NCI-H1092 treated with DMSO at 0.1 percent for 48 hours (cell line): Measurements from ENCODE around the gene ZBTB46.
"Not testable (repeated sequence)": the region's sequence is repeated elsewhere in the genome, so short reads cannot be mapped to it uniquely, and the experiment has no call there.

Experiments
- DNase-seq: peaks from one replicate; lab custom pipeline; 2025; lab: John Stamatoyannopoulos, UW

The ZBTB46 gene

GRCh38 chr20:63787302-63787701 lies 43.8 kb downstream of the ZBTB46 start:
- DNase-seq, result no peak

GRCh38 chr20:63785691-63786131 lies 45.4 kb downstream of the ZBTB46 start:
- DNase-seq, result no peak

DNA sequence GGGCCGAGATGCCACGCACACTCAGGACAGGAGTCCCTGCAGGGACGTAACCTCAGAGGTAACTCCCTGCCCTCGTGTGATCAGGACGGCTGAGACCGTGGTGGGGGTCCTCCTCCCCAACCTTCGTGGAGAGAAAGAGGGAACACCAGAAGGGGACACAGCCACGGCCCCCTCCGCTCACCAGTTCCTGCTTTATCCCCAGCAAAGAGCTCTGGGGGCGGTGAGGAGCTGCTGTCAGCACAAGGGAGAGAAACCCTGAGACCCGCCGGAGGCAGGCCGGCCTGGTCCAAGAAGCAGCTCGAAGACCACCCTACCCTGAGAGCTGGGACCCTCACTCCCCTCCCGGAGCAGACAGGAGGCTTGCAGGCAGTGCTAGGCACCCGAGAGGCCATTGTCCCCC lies 47.1 kb downstream of the ZBTB46 start:
- DNase-seq, result no peak

DNA sequence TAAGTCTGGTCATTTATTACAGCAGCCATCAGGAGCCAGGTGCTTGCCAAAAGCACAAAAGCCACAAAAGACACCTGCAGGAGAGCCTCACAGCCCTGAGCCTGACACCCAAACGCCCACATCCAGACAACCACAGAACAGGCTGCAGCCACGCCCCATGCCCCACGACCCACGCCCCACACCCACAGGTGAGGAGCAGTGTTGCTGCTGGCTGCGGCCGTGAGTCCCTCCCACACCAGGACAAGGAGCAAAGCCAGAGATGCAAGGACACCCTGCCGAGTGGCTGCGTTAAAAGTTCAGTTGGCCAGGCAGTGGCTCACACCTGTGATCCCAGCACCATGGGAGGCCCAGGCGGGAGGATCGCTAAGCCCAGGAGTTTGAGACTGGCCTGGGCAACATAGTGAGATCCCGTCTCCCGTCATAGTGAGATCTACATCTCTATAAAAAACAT lies 48.5 kb downstream of the ZBTB46 start:
- no peak for DNase-seq

DNA sequence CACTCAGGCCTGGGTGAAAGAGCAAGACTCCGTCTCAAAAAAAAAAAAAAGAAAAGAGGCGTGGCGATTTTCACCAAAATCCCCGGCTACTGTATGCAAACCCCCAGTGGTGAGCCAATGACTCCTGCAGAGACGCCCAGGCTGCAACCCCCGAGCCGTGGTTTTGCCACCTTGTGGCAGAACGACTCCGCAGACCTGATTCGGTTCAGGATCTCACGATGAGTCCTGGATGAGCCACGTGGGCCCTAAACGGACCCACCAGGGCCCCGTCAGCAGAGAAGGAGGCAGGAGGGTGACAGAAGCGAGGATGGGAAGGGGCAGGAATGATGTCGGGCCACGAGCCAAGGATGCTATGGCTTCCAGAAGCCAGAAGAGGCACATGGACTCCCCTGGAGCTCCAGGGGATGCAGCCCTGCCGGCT lies 49.0 kb downstream of the ZBTB46 start:
- DNase-seq, result no peak

GRCh38 chr20:63781181-63781580 lies 49.9 kb downstream of the ZBTB46 start:
- DNase-seq, result no peak

DNA sequence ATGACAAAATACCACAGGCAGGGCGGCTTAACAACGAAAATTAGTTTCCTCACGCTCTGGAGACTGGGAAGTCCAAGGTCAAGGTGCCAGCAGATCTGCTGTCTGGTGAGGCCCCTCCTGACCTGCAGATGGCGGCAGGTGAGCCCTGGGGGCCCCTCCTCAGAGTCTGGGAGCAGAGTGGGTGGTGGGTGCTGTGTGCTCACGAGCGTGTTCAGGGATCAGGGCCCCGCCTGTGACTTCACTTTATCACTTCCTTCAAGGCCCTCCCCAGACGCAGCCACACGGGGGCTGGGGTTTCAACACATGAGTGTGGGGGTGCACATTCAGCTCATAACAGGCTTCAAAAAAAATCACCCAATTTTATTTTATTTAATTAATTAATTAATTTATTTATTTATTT lies 52.2 kb downstream of the ZBTB46 start:
- DNase-seq, result no peak

DNA sequence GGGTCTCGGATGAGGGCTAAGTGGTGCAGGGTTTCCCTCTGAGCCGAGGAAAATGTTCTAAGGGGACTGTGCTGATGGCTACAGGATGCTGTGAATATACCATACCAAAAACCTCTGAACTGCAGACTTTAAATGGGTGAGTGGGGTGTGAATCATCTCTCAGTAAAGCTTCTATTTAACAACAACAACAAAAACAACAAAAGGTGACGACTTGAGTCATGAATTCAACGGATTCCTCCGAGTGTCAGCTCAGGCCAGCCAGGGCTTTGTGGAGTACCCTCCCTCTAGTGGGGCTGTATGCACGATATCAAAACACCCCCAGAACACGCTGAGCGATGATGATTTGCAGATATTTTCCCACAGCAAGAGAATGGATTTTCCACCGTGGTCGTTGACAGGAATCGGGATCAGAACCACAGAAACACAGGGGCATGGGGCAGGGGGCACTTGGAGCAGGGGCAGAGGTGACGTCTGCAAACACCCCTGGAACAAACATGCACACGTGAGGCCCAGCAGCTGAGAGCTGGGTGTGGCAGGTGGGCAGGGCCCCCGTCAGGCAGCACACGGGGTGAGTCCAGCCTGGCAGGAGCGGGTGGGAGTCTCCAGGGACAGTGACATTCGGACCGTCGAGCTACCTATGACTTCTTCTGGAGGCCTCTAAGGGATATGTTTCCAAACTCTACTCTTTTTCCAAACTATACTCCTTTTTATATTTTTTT lies 52.9 kb downstream of the ZBTB46 start:
- no peak for DNase-seq

- no peak for DNase-seq
Measured at GRCh38 chr20:63777614-63778013, 53.5 kb downstream of the ZBTB46 start.

DNA sequence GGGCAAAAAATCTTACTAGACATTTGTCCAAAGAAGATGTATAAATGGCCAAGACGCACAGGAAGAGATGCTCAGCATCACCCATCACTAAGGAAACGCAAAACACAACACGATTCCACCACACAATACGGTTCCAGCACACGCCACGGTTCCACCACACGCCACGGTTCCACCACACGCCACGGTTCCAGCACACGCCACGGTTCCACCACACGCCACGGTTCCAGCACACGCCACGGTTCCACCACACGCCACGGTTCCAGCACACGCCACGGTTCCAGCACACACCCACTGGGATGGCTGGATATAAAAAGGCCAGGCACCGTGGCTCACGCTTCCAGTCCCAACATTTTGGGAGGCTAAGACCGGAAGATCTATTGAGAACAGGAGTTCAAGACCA lies 54.2 kb downstream of the ZBTB46 start:
- DNase-seq, result not testable (repeated sequence)

GRCh38 chr20:63775096-63775978 lies 55.7 kb downstream of the ZBTB46 start:
- no peak for DNase-seq

GRCh38 chr20:63774306-63774705 lies 56.8 kb downstream of the ZBTB46 start:
- DNase-seq, result no peak

- no peak for DNase-seq
Measured at GRCh38 chr20:63773571-63774241, 57.4 kb downstream of the ZBTB46 start.

DNA sequence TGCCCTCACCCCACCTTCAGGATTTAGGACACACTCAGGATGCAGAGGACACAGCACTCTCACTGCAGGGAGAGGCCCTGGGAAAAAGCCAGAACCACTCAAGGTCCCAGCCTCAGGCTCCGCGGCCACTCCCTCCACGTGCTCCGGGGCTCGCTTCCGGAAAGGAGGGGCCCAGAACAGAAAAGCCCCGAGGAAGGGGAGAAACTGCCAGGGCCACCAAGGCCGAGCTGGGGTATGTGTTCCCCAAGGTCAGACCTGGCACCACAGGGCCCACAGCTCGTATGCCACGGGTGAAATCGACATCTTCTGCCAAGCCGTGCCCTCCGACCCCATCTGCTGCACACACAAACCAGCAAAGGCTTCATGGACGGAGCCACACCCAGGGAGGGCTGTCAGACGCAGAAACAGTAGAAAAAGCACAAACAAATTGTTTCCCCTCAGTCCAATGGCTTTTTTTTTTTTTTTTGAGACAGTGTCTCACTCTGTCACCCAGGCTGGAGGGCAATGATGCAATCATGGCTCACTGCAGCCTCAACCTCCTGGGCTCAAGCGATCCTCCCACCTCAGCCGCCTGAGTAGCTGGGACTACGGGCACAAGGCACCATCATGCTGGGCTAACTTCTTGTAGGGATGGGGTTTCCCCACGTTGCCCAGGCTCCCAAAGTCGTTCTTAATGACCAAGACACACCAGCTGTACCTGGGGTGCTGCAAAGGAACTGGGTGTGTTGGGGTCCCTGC lies 58.1 kb downstream of the ZBTB46 start:
- no peak for DNase-seq

GRCh38 chr20:63771046-63771707 lies 59.9 kb downstream of the ZBTB46 start:
- DNase-seq, result no peak

DNA sequence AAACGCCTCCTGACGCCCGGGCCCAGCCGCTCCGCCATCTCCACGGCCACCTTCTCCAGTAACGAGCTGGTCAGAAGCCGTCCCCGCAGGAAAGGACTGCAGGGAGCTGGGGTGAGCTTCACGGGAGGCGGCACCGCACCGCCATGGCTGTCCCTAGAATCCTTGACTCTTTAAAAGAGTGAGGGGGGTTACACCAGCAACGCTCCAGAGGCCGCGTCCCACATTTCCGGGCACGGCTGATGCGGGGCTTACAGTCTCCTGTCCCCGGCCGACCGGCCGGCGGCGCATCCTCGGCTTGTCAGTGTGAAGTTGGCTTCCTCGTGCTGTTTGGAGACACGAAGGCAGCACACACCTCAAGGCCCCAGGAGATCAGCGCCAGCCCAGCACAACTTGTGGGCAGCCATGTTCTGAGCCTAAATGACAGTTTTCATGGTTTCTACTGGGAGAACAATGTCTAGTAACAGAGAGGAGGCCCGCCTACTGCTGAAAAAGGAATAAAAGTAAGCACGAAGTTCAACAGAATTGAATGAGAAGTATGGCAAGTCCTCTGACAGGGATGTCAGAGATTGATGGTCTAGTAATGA lies 61.1 kb downstream of the ZBTB46 start:
- DNase-seq, result no peak

- no peak for DNase-seq
Measured at GRCh38 chr20:63768591-63769515, 62.2 kb downstream of the ZBTB46 start.

- DNase-seq, result no peak
Measured at GRCh38 chr20:63767886-63768285, 63.2 kb downstream of the ZBTB46 start.

- no peak for DNase-seq
Measured at GRCh38 chr20:63767456-63767855, 63.6 kb downstream of the ZBTB46 start.
